Esophagus squamous epithelium (tissue), 4 donors: ENCODE results near the gene GPR27.

ENCODE experiments used
- POLR2A ChIP-seq, 4 donors: fragments of 450-650 bp; IDR thresholded peaks; one replicate each; pipeline ENCODE4 v1.6.1; 2017; ENCODE audit warnings: antibody characterized with exemption in 4 of 4, mild to moderate bottlenecking in 4 of 4, moderate library complexity in 3 of 4
- TF ChIP-seq, protein P1 (sequence below), 6 experiments: fragments of 450-650 bp in 4 of 6; fragments of 200-600 bp in 2 of 6; sonication (generic) in 2 of 6; IDR thresholded peaks; one replicate each; pipeline ENCODE4 v1.5.1; 2016 to 2019; ENCODE audit warnings: antibody characterized with exemption in 6 of 6, mild to moderate bottlenecking in 4 of 6, moderate library complexity in 4 of 6

DNA sequence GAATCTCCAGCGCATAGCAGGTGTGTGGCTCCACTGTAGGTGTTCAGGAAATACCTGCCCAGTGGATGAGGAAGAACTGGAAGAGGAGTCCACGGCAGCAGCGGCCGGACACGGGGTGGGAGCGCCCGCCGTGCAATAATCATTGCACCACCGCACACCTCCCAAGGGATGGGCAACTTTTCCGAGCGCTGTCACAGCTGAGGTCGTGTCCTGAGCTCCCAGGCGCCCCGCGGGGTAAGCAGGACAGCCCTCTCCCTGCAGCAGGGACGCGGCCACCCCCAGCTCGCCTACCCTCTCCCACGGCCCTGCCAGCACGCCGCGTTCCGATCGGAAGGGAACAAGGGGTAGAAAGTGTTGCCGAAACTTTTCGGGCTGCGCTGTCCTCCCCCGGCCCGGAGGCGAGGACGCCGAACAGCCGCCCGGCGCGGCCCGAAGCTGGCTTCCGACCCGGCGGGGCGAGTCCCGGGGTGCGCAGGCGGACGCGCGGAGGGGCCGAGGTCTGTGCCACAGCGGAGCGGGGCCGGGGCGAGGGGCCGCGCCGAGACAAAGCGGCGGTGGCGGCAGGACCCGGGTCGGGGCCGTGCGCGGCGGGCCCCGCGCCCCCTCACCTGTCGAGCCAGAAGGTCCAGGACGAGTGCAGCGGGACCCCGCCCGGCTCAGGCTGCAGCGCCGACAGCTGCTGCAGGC, 28.9 kb upstream of the GPR27 start:
- TF ChIP-seq, protein P1, sequence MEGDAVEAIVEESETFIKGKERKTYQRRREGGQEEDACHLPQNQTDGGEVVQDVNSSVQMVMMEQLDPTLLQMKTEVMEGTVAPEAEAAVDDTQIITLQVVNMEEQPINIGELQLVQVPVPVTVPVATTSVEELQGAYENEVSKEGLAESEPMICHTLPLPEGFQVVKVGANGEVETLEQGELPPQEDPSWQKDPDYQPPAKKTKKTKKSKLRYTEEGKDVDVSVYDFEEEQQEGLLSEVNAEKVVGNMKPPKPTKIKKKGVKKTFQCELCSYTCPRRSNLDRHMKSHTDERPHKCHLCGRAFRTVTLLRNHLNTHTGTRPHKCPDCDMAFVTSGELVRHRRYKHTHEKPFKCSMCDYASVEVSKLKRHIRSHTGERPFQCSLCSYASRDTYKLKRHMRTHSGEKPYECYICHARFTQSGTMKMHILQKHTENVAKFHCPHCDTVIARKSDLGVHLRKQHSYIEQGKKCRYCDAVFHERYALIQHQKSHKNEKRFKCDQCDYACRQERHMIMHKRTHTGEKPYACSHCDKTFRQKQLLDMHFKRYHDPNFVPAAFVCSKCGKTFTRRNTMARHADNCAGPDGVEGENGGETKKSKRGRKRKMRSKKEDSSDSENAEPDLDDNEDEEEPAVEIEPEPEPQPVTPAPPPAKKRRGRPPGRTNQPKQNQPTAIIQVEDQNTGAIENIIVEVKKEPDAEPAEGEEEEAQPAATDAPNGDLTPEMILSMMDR (IDR thresholded peaks at IDR 0.05): no peak
- TF ChIP-seq POLR2A (IDR thresholded peaks at IDR 0.05): no peak
